Keratinocyte (primary cell): ENCODE measurements around the gene YWHAQ. TPM values are rescaled to one million over a fixed set of nuclear protein-coding genes. Genes with fewer than 3 reads are reported as not detected.

Experiments used
- DNase-seq: peaks from one replicate; pipeline ENCODE4 v3.0.0-alpha.2; 2011; ENCODE audit warnings: low read depth, missing footprints, low spot score
- FAIRE-seq: peaks from 2 replicates; lab custom pipeline; 2011; peaks lifted over from hg19 to GRCh38; lab: Jason Lieb, UNC
- H2AFZ ChIP-seq: 2 replicates; pipeline ENCODE4 v1.6.0; 2012; ENCODE audit warnings: low read length, control low read depth, inconsistent platforms; ENCODE audit not compliant: control insufficient read depth
- H3K27ac ChIP-seq: 2 replicates; pipeline ENCODE4 v1.5.1; 2011; ENCODE audit warnings: low read length; ENCODE audit not compliant: control insufficient read depth, insufficient read depth
- H3K27me3 ChIP-seq: 3 replicates; pipeline ENCODE4 v1.6.0; 2011; ENCODE audit warnings: low read length; ENCODE audit not compliant: control insufficient read depth, insufficient read depth; ENCODE audit errors: extremely low read depth
- H3K36me3 ChIP-seq, 2 experiments: 2 replicates in 1 of 2; 3 replicates in 1 of 2; pipeline ENCODE4 v1.5.1; 2011; ENCODE audit warnings: low read length in 2 of 2, mild to moderate bottlenecking in 1 of 2; ENCODE audit not compliant: control insufficient read depth in 2 of 2, insufficient read depth in 2 of 2; ENCODE audit errors: extremely low read depth in 1 of 2
- H3K4me1 ChIP-seq: 3 replicates; pipeline ENCODE4 v1.5.1; 2011; ENCODE audit warnings: low read length; ENCODE audit not compliant: control insufficient read depth, insufficient read depth; ENCODE audit errors: extremely low read depth
- H3K4me2 ChIP-seq: 3 replicates; pipeline ENCODE4 v1.6.0; 2011; ENCODE audit warnings: low read depth, low read length; ENCODE audit not compliant: control insufficient read depth, insufficient read depth; ENCODE audit errors: extremely low read depth
- H3K4me3 ChIP-seq, 3 experiments: fragments of 200-600 bp in 1 of 3; sonication (generic) in 1 of 3; 2 replicates in 2 of 3; 3 replicates in 1 of 3; pipeline ENCODE4 v1.5.1; 2011 to 2016; ENCODE audit warnings: low read length in 3 of 3, mild to moderate bottlenecking in 3 of 3, control low read depth in 2 of 3, inconsistent platforms in 1 of 3, low read depth in 1 of 3, mixed read lengths in 1 of 3, mixed run types in 1 of 3, moderate library complexity in 1 of 3; ENCODE audit not compliant: control insufficient read depth in 2 of 3, insufficient read depth in 2 of 3; ENCODE audit errors: extremely low read depth in 1 of 3
- H3K79me2 ChIP-seq: 2 replicates; pipeline ENCODE4 v1.6.0; 2012; ENCODE audit warnings: low read length; ENCODE audit not compliant: control insufficient read depth, insufficient read depth
- H3K9ac ChIP-seq: 3 replicates; pipeline ENCODE4 v1.6.0; 2011; ENCODE audit warnings: low read length; ENCODE audit not compliant: control insufficient read depth, insufficient read depth; ENCODE audit errors: extremely low read depth
- H3K9me1 ChIP-seq: 3 replicates; pipeline ENCODE4 v1.6.0; 2011; ENCODE audit warnings: low read length; ENCODE audit not compliant: control insufficient read depth, insufficient read depth; ENCODE audit errors: extremely low read depth
- H3K9me3 ChIP-seq: 2 replicates; pipeline ENCODE4 v1.5.1; 2012; ENCODE audit warnings: low read depth, low read length; ENCODE audit not compliant: control insufficient read depth
- H4K20me1 ChIP-seq: 3 replicates; pipeline ENCODE4 v1.6.0; 2011; ENCODE audit warnings: low read length; ENCODE audit not compliant: control insufficient read depth, insufficient read depth; ENCODE audit errors: extremely low read depth
- CTCF ChIP-seq, 3 experiments: IDR thresholded peaks in 1 of 3; conservative IDR thresholded peaks in 1 of 3; optimal IDR thresholded peaks in 1 of 3; 2 replicates in 2 of 3; 3 replicates in 1 of 3; pipeline versions ENCODE3 to v1.5.1; 2011; ENCODE audit warnings: low read length in 3 of 3, mild to moderate bottlenecking in 3 of 3, moderate library complexity in 2 of 3, control low read depth in 1 of 3, inconsistent platforms in 1 of 3; ENCODE audit not compliant: insufficient read depth in 2 of 3; ENCODE audit errors: extremely low read depth in 1 of 3
- EZH2 ChIP-seq: IDR thresholded peaks from one replicate; pipeline ENCODE4 v1.6.1; 2012; ENCODE audit warnings: inconsistent platforms, mild to moderate bottlenecking, low read length, moderate library complexity
- dilution Hi-C: fragments of 300-500 bp; cut with MboI; formaldehyde crosslinking; loops from one replicate; pipeline ENCODE4 v1.7.0; 2020; ENCODE audit warnings: low sequenced_read_pairs; ENCODE audit not compliant: extremely low pct_ligation_motif_present
- polyA plus RNA-seq, 5 experiments: library from polyadenylated mRNA; depleted of rRNA in 3 of 5; stranded (reverse) in 3 of 5; stranded (forward) in 1 of 5; unstranded in 1 of 5; fragments of >200 nt; gene quantifications; 1 replicate in 1 of 5; 2 replicates in 3 of 5; 3 replicates in 1 of 5; pipeline versions ENCODE4 v1.2.1 to v1.2.3, GENCODE V29; 2011 to 2012; ENCODE audit warnings: missing spikeins in 2 of 5, low read depth in 1 of 5, low replicate concordance in 1 of 5

Gene YWHAQ
- polyA plus RNA-seq, 1 donor (not counting 4 experiments of a cell fraction or from before 2014, with no cell fraction given) = 593 TPM

DNA sequence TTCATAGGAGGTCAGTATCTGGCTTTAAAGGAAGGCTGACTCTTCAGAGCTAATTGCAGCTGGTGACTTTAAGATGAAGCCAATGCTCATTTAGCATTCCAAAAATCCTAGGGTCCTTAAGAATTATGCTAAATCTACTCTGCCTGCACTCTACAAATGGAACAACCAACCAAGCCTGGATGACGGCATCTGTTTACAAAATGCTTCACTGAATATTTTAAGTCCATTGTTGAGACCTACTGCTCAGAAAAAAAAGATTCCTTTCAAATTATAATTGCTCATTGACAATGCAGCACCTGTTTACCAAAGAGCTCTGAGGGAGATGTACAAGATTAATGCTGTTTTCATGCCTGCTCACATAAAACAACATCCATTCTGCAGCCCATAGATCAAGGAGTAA, 31.4 kb downstream of the YWHAQ start:
- peaks cover 4 to 20% of the 10 kb centered on the region in 2 experiments for H3K36me3 ChIP-seq
- no peak overlapping the region for H3K4me2 ChIP-seq
- H3K9me3 ChIP-seq = peaks cover 2% of the 10 kb centered on the region
- H2AFZ ChIP-seq = no peak overlapping the region
- H3K9me1 ChIP-seq = no peaks in the 10 kb centered on the region
- H4K20me1 ChIP-seq = peaks cover 14% of the 10 kb centered on the region
- H3K27me3 ChIP-seq = no peaks in the 10 kb centered on the region
- dilution Hi-C loops = no loop called here
- peaks cover 99% of the 10 kb centered on the region for H3K79me2 ChIP-seq
- H3K4me1 ChIP-seq = peaks cover 9% of the 10 kb centered on the region
- FAIRE-seq (no peak), DNase-seq (no peak)
- no peak overlapping the region for H3K4me3 ChIP-seq
- TF ChIP-seq CTCF (optimal IDR thresholded peaks at IDR 0.05 in 1 of 3, IDR thresholded peaks at IDR 0.05 in 1 of 3, conservative IDR thresholded peaks at IDR 0.05 in 1 of 3; ENCODE audit: extremely low read depth in 1 of 3, insufficient read depth in 2 of 3, low read length in 3 of 3) = no peak
- TF ChIP-seq EZH2 = no peak
- H3K9ac ChIP-seq = no peak overlapping the region
- H3K27ac ChIP-seq = no peak overlapping the region

DNA sequence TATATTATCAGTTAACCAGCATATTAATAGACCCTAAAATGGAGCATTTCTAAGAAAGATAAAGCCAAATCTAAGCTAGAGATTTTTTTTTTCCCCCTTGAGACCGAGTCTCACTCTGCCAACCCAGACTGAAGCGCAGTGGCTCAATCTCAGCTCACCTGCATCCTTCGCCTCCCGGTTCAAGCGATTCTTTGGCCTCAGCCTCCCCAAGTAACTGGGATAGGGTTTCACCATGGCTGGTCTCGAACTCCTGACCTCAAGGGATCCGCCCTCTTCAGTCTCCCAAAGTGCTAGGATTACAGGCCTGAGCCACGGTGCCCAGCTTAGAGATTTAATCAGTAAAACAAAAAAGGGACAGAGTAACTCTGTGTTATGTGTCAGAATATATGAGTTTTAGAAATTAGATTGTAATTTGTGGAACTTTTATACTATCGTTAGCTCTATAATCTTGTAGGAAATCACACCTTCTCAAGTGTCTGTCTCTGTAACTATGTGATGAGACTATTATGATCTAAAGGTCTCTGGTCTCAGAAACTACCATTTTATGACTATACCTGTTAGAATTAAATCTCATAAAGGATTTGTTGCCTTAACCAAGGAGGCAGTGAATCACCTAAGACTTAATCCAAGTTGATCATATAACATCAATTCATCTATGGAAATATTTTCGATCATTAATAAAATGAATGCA, 34.0 kb downstream of the YWHAQ start:
- Histone ChIP-seq H3K9me1 (no peaks in the 10 kb centered on the region), H3K4me1 (peaks cover 12% of the 10 kb centered on the region), H3K9ac (no peak overlapping the region), H3K9me3 (peaks cover 2% of the 10 kb centered on the region), H3K27ac (no peak overlapping the region), H3K4me2 (no peak overlapping the region), H3K4me3 (no peak overlapping the region), H3K27me3 (no peaks in the 10 kb centered on the region), H4K20me1 (peaks cover 9% of the 10 kb centered on the region), H2AFZ (no peak overlapping the region), H3K79me2 (peaks cover 99% of the 10 kb centered on the region), H3K36me3 (peaks cover 4 to 22% of the 10 kb centered on the region in 2 experiments)
- no peak for DNase-seq
- FAIRE-seq = no peak
- dilution Hi-C loops = no loop called here
- no peak for TF ChIP-seq EZH2
- no peak for TF ChIP-seq CTCF (optimal IDR thresholded peaks at IDR 0.05 in 1 of 3, IDR thresholded peaks at IDR 0.05 in 1 of 3, conservative IDR thresholded peaks at IDR 0.05 in 1 of 3; ENCODE audit: extremely low read depth in 1 of 3, insufficient read depth in 2 of 3, low read length in 3 of 3)
